ENCODE results near the gene MEGF8.

MEGF8 gene

GRCh38 chr19:42278452-42279154 lies 46.8 kb upstream of the MEGF8 start:
- H3K4me1 ChIP-seq = peaks cover 41% of the 10 kb centered on the region

GRCh38 chr19:42279155-42279901 lies 46.1 kb upstream of the MEGF8 start:
- Histone ChIP-seq H3K36me3 (ENCODE audit: control insufficient read depth, insufficient read depth, low read length) (no peaks in the 10 kb centered on the region), H3K4me1 (peaks cover 41% of the 10 kb centered on the region), H3K9me3 (ENCODE audit: control insufficient read depth, low read length) (no peaks in the 10 kb centered on the region), H3K9ac (no peak overlapping the region), H3K27ac (peak overlapping the region; percentile 15), H3K27me3 (ENCODE audit: control insufficient read depth, insufficient read depth, low read length) (no peaks in the 10 kb centered on the region), H3K4me3 (ENCODE audit: low read depth, low read length) (peak overlapping the region; percentile 83), H3K4me2 (ENCODE audit: low read length) (peak overlapping the region; percentile 99), H3K79me2 (peaks cover 24% of the 10 kb centered on the region), H2AFZ (no peak overlapping the region)
- TF ChIP-seq CTCF (IDR thresholded peaks at IDR 0.05) = no peak

More at GRCh38 chr19:42278452-42279154, 46.8 kb upstream of the MEGF8 start:
- TF ChIP-seq CTCF (IDR thresholded peaks at IDR 0.05) = no peak
- peak overlapping the region; percentile 46 for H3K27ac ChIP-seq
- H3K9me3 ChIP-seq (ENCODE audit: control insufficient read depth, low read length) = no peaks in the 10 kb centered on the region
- no peaks in the 10 kb centered on the region for H3K36me3 ChIP-seq (ENCODE audit: control insufficient read depth, insufficient read depth, low read length)
- H2AFZ ChIP-seq = no peak overlapping the region
- H3K79me2 ChIP-seq = peaks cover 31% of the 10 kb centered on the region
- H3K4me2 ChIP-seq (ENCODE audit: low read length) = peak overlapping the region; percentile 17
- no peaks in the 10 kb centered on the region for H3K27me3 ChIP-seq (ENCODE audit: control insufficient read depth, insufficient read depth, low read length)
- H3K4me3 ChIP-seq (ENCODE audit: low read depth, low read length) = no peak overlapping the region
- H3K9ac ChIP-seq = no peak overlapping the region

GRCh38 chr19:42279902-42280814 lies 45.3 kb upstream of the MEGF8 start:
- Histone ChIP-seq H3K27me3 (ENCODE audit: control insufficient read depth, insufficient read depth, low read length) (no peaks in the 10 kb centered on the region), H3K79me2 (peaks cover 17% of the 10 kb centered on the region), H3K4me3 (ENCODE audit: low read depth, low read length) (peak overlapping the region; percentile 83), H3K9ac (no peak overlapping the region), H3K27ac (peak overlapping the region; percentile 67), H3K4me1 (peaks cover 44% of the 10 kb centered on the region), H3K4me2 (ENCODE audit: low read length) (peak overlapping the region; percentile 99), H2AFZ (peak overlapping the region; percentile 36), H3K9me3 (ENCODE audit: control insufficient read depth, low read length) (no peaks in the 10 kb centered on the region), H3K36me3 (ENCODE audit: control insufficient read depth, insufficient read depth, low read length) (no peaks in the 10 kb centered on the region)
- TF ChIP-seq CTCF (IDR thresholded peaks at IDR 0.05) = peak; percentile 86

GRCh38 chr19:42280815-42281145 lies 44.7 kb upstream of the MEGF8 start:
- peaks cover 48% of the 10 kb centered on the region for H3K4me1 ChIP-seq
- peak overlapping the region; percentile 83 for H3K4me3 ChIP-seq (ENCODE audit: low read depth, low read length)
- H3K9ac ChIP-seq = no peak overlapping the region
- H3K9me3 ChIP-seq (ENCODE audit: control insufficient read depth, low read length) = no peaks in the 10 kb centered on the region
- peak overlapping the region; percentile 99 for H3K4me2 ChIP-seq (ENCODE audit: low read length)
- no peak for TF ChIP-seq CTCF (IDR thresholded peaks at IDR 0.05)
- peak overlapping the region; percentile 67 for H3K27ac ChIP-seq
- H2AFZ ChIP-seq = no peak overlapping the region
- H3K27me3 ChIP-seq (ENCODE audit: control insufficient read depth, insufficient read depth, low read length) = no peaks in the 10 kb centered on the region
- no peaks in the 10 kb centered on the region for H3K36me3 ChIP-seq (ENCODE audit: control insufficient read depth, insufficient read depth, low read length)
- H3K79me2 ChIP-seq = peaks cover 14% of the 10 kb centered on the region
